GM12878 (cell line): ENCODE measurements around the gene SRC. TPM values are rescaled to one million over a fixed set of nuclear protein-coding genes. Genes with fewer than 3 reads are reported as not detected.
A peak's percentile ranks its signal among the peaks of the same experiment; 100 is the strongest.

Experiments used
- ATAC-seq: fragments of 200-7000 bp; cut with Tn5 transposase; 3 replicates; pipeline ENCODE4 v1.9.1; 2020; ENCODE audit warnings: mild to moderate bottlenecking, moderate library complexity
- BruUV-seq: library from RNA; stranded (reverse); fragments of 400-500 nt; replicated peaks from 2 replicates; lab custom pipeline; 2021; lab: Mats Ljungman, UMichigan
- CTCF ChIA-PET: fragments of 300-600 bp; sonication (Branson Sonifier 250); formaldehyde crosslinking; extraction: SDS; loops from one replicate; lab custom pipeline; 2021; ENCODE audit warnings: inconsistent platforms; lab: Yijun Ruan, JAX
- POLR2A ChIA-PET: fragments of 350-600 bp; formaldehyde crosslinking; extraction: SDS; loops from one replicate; lab custom pipeline; 2021; ENCODE audit warnings: inconsistent platforms; lab: Charles Lee
- RAD21 ChIA-PET: fragments of 300-600 bp; sonication (Branson Sonifier 250); formaldehyde crosslinking; loops from one replicate; lab custom pipeline; 2023; ENCODE audit warnings: antibody characterized with exemption; ENCODE audit not compliant: unreplicated experiment; lab: Charles Lee
- SMC1A ChIA-PET: fragments of 300-600 bp; sonication (Branson Sonifier 250); formaldehyde crosslinking; loops from one replicate; lab custom pipeline; 2023; ENCODE audit not compliant: unreplicated experiment, uncharacterized antibody; lab: Charles Lee
- DNase-seq: peaks from one replicate; pipeline ENCODE4 v3.0.0-alpha.2; 2011; ENCODE audit warnings: low read depth, low spot score
- FAIRE-seq: peaks from 3 replicates; lab custom pipeline; 2011; peaks lifted over from hg19 to GRCh38; lab: Jason Lieb, UNC
- H2AFZ ChIP-seq: 2 replicates; pipeline ENCODE4 v1.6.0; 2011; ENCODE audit warnings: low read depth, low read length, control low read depth; ENCODE audit not compliant: control insufficient read depth
- H3K27ac ChIP-seq: 2 replicates; pipeline ENCODE4 v1.5.1; 2011; ENCODE audit warnings: control low read depth; ENCODE audit not compliant: control insufficient read depth, insufficient read depth
- H3K27me3 ChIP-seq, 2 experiments: replicated peaks in 1 of 2; 2 replicates each; pipeline versions ENCODE4 v1.6.0 to v1.6.1; 2011; ENCODE audit warnings: low read length in 1 of 2; ENCODE audit not compliant: control insufficient read depth in 2 of 2, insufficient read depth in 2 of 2
- H3K36me3 ChIP-seq, 2 experiments: 2 replicates each; pipeline ENCODE4 v1.5.1; 2011; ENCODE audit warnings: low read length in 1 of 2; ENCODE audit not compliant: control insufficient read depth in 2 of 2, insufficient read depth in 2 of 2
- H3K4me1 ChIP-seq: 2 replicates; pipeline ENCODE4 v1.6.1; 2011; ENCODE audit warnings: mild to moderate bottlenecking, low read length, moderate library complexity, mixed read lengths; ENCODE audit not compliant: control insufficient read depth, insufficient read depth
- H3K4me2 ChIP-seq: 2 replicates; pipeline ENCODE4 v1.6.0; 2011; ENCODE audit warnings: control low read depth; ENCODE audit not compliant: control insufficient read depth, insufficient read depth
- H3K4me3 ChIP-seq: fragments of 200-600 bp; sonication (generic); 2 replicates; pipeline ENCODE4 v1.5.1; 2016
- H3K79me2 ChIP-seq: 2 replicates; pipeline ENCODE4 v1.6.0; 2011; ENCODE audit warnings: low read length; ENCODE audit not compliant: control insufficient read depth, insufficient read depth
- H3K9ac ChIP-seq: 2 replicates; pipeline ENCODE4 v1.8.0; 2011; ENCODE audit warnings: low read length, control low read depth, mixed read lengths; ENCODE audit not compliant: control insufficient read depth, insufficient read depth
- H3K9me3 ChIP-seq: replicated peaks from 3 replicates; pipeline ENCODE4 v1.5.1; 2011; ENCODE audit warnings: mild to moderate bottlenecking, low read length; ENCODE audit not compliant: control insufficient read depth, insufficient read depth
- H4K20me1 ChIP-seq: 2 replicates; pipeline ENCODE4 v1.6.0; 2011; ENCODE audit not compliant: control insufficient read depth, insufficient read depth
- RCOR1 ChIP-seq: conservative IDR thresholded peaks from 2 replicates; pipeline ENCODE4 v1.6.1; 2012; ENCODE audit warnings: low read depth, low read length, improper control_type of control experiment
- SMARCA5 ChIP-seq: fragments of 450-650 bp; IDR thresholded peaks from 2 replicates; pipeline ENCODE4 v1.6.1; 2017; ENCODE audit warnings: mild to moderate bottlenecking
- SREBF1 ChIP-seq: IDR thresholded peaks from 2 replicates; pipeline ENCODE4 v1.6.1; 2012; ENCODE audit warnings: mild to moderate bottlenecking, low read length
- WGBS: methylation state at CpG from one replicate; pipeline ENCODE4 v1.1.6; 2016; ENCODE audit warnings: low lambda C conversion rate; ENCODE audit not compliant: insufficient replicate concordance, insufficient coverage; ENCODE audit errors: missing lambda C conversion rate; 5-methylcytosine and 5-hydroxymethylcytosine counted together
- in situ Hi-C: fragments of 300-500 bp; cut with MboI; formaldehyde crosslinking; loops from 9 replicates; pipeline ENCODE4 v1.14.3; 2018; ENCODE audit warnings: mixed read lengths
- intact Hi-C: fragments of 100-400 bp; cut with micrococcal nuclease; formaldehyde crosslinking; loops from one replicate; pipeline ENCODE4 v1.14.2; 2022; ENCODE audit not compliant: unreplicated experiment
- polyA plus RNA-seq, 11 experiments: library from polyadenylated mRNA; depleted of rRNA in 4 of 11; unstranded in 6 of 11; stranded (reverse) in 5 of 11; fragments of >200 nt; fragmentation: Nextera tagmentation in 4 of 11; fragmentation: Illumina TruSeq in 1 of 11; extraction: Ambion mirVana in 4 of 11; extraction: Trizol in 1 of 11; gene quantifications; 1 replicate in 1 of 11; 2 replicates in 10 of 11; pipeline versions ENCODE4 v1.2.1 to v1.2.3, GENCODE V29; 2011 to 2016; ENCODE audit warnings: inconsistent platforms in 2 of 11, missing spikeins in 2 of 11, low read depth in 1 of 11
- total RNA-seq, 4 experiments: library from RNA; depleted of rRNA in 3 of 4; stranded (reverse); fragments of >200 nt in 3 of 4; fragmentation: Illumina TruSeq in 1 of 4; extraction: Trizol in 1 of 4; gene quantifications; 2 replicates each; pipeline versions ENCODE4 v1.2.1 to v1.2.3, GENCODE V29; 2013 to 2021

The SRC gene
- total and polyA plus RNA-seq, 10 of the 15 experiments (the other 5 are each of a cell fraction or from before 2014, with no cell fraction given): 0.60 to 71.3 (median 27.2) TPM

DNA sequence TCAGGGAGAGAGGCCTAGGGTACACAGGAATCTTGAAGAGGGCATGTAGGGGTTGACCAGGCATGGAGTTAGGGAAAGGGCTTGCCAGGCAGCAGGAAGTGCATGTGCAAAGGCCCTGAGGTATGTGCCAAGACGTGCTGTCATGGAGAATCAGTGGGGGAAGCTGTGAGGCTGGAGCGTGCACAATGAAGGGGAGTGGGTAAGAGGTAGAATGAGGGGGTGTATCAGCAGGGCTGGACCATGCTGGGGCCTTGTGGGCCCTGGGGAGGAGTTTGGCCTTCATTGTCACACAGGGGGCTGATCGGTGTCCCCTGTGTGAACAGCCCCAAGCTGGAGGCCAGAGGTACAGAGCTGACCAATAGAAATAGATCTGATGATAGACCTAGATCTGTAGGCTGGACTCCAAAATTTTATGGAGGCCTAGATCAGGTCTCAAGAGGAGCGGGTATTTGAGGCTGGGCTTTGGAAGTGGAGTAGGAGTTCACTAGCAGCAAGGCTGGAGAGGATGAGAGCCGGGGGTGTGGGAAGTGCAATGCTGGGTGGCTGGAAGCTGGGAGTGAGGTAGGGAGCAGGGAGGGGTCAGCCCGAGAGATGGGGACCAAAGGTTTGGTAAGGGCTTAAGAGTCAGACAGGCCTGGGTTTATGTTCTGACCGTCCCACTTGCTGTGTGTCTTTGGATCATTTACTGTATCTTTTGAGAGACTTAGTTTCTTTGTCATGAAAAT lies 3.0 kb downstream of the SRC start:
- Histone ChIP-seq H3K4me2 (peak overlapping the region; percentile 77), H3K9me3 (no peaks in the 10 kb centered on the region; the same call in 2 of the 3 replicates), H2AFZ (no peak overlapping the region), H3K36me3 (peaks cover 16 to 17% of the 10 kb centered on the region in 2 experiments; a peak in 3 of 4 replicates), H3K27me3 (no peaks in the 10 kb centered on the region), H3K79me2 (peaks cover 96% of the 10 kb centered on the region), H3K4me1 (peaks cover 14% of the 10 kb centered on the region), H3K9ac (peak overlapping the region; percentile 53), H4K20me1 (no peaks in the 10 kb centered on the region; the same call in 1 of the 2 replicates), H3K27ac (peak overlapping the region; percentile 90), H3K4me3 (peak overlapping the region; percentile 87)
- ChIA-PET CTCF (interaction anchor here (0.9 to 3.1 kb wide), 11 partner anchors 8 to 153 kb away, joined by 3 to 14 read pairs (median 3); no protein-coding TSS in a partner anchor), RAD21 (interaction anchor here (1.0 to 6.6 kb wide), 8 partner anchors 8 to 186 kb away, joined by 3 to 38 read pairs (median 4); partner anchors contain the start of gene MANBAL), SMC1A (interaction anchor here (1.1 to 3.0 kb wide), 14 partner anchors 8 to 78 kb away, joined by 3 to 16 read pairs (median 5); partner anchors contain the start of gene MANBAL), POLR2A (interaction anchor here (1.0 to 4.3 kb wide), 11 partner anchors 8 to 73 kb away, joined by 3 to 31 read pairs (median 5); partner anchors contain the start of gene MANBAL)
- peak; percentile 2; the same call in 2 of the 3 replicates for ATAC-seq
- WGBS: 77% methylated on average over 7 of the region's 7 CpGs
- DNase-seq: no peak
- in situ Hi-C loops (no loop called here), intact Hi-C loops (no loop called here)
- TF ChIP-seq SREBF1: no peak
- TF ChIP-seq SMARCA5: peak; percentile 43; the same call in 1 of the 2 replicates
- TF ChIP-seq RCOR1: no peak
- FAIRE-seq: no peak
- BruUV-seq: no TSS peak
